Heart left ventricle (tissue), 16 donors: ENCODE data around the gene MTMR2. TPM values are rescaled to one million over a fixed set of nuclear protein-coding genes. Genes with fewer than 3 reads are reported as not detected.

Source experiments
- ATAC-seq, 4 donors: fragments of 200-7000 bp; cut with Tn5 transposase; one replicate each; pipeline ENCODE4 v1.9.1; 2020 to 2022; ENCODE audit warnings: moderate library complexity in 4 of 4, mild to moderate bottlenecking in 3 of 4, moderate number of reproducible peaks in 1 of 4
- DNase-seq, 5 donors: peaks; one replicate each; pipeline ENCODE4 v3.0.0-alpha.2; 2020
- H3K27ac ChIP-seq, 12 donors: fragments of 200-600 bp; sonication (generic) in 4 of 12; one replicate each; pipeline versions ENCODE4 v1.5.0 to v1.8.0; 2016 to 2022; ENCODE audit warnings: mild to moderate bottlenecking in 2 of 12
- H3K27me3 ChIP-seq, 9 donors: fragments of 200-600 bp; sonication (generic) in 2 of 9; one replicate each; pipeline versions ENCODE4 v1.5.1 to v1.8.0; 2016 to 2022; ENCODE audit warnings: mild to moderate bottlenecking in 3 of 9
- H3K36me3 ChIP-seq, 9 donors: fragments of 200-600 bp; sonication (generic) in 2 of 9; one replicate each; pipeline versions ENCODE4 v1.5.0 to v1.8.0; 2018 to 2022; ENCODE audit warnings: mild to moderate bottlenecking in 2 of 9
- H3K4me1 ChIP-seq, 12 donors: fragments of 200-600 bp; sonication (generic) in 4 of 12; one replicate each; pipeline versions ENCODE4 v1.5.0 to v1.8.0; 2016 to 2022; ENCODE audit warnings: mild to moderate bottlenecking in 3 of 12
- H3K4me3 ChIP-seq, 12 donors: fragments of 200-600 bp; sonication (generic) in 4 of 12; one replicate each; pipeline versions ENCODE4 v1.5.0 to v1.8.0; 2017 to 2022; ENCODE audit warnings: mild to moderate bottlenecking in 9 of 12, moderate library complexity in 4 of 12
- H3K9me3 ChIP-seq, 12 donors: fragments of 200-600 bp; sonication (generic) in 4 of 12; one replicate each; pipeline versions ENCODE4 v1.5.0 to v1.8.0; 2016 to 2022; ENCODE audit warnings: mild to moderate bottlenecking in 1 of 12
- CTCF ChIP-seq, 12 donors: fragments of 200-600 bp; sonication (generic) in 4 of 12; IDR thresholded peaks; one replicate each; pipeline versions ENCODE4 v1.5.0 to v1.8.0; 2018 to 2022; ENCODE audit warnings: antibody characterized with exemption in 12 of 12, mild to moderate bottlenecking in 5 of 12
- POLR2A ChIP-seq, 2 donors: fragments of 450-650 bp; IDR thresholded peaks; one replicate each; pipeline ENCODE4 v1.6.1; 2017; ENCODE audit warnings: antibody characterized with exemption in 2 of 2, mild to moderate bottlenecking in 2 of 2, moderate library complexity in 2 of 2
- WGBS, 4 donors: extraction: QIAGEN DNeasy Blood & Tissue Kit in 2 of 4; methylation state at CpG; one replicate each; pipeline versions ENCODE4 v1.1.5 to v1.1.7; 2013 to 2018; 5-methylcytosine and 5-hydroxymethylcytosine counted together
- intact Hi-C, 10 donors: fragments of 100-400 bp; cut with DNase I; formaldehyde crosslinking; loops; one replicate each; pipeline versions ENCODE4 v1.11.1 to v1.14.2; 2022
- polyA plus RNA-seq, 2 donors: library from polyadenylated mRNA; stranded (reverse); fragments of 200-250 nt; gene quantifications; one replicate each; pipeline ENCODE4 v1.2.3, GENCODE V29; 2013
- total RNA-seq, 9 donors: library from RNA; depleted of rRNA in 2 of 9; stranded (reverse); fragments of >200 nt in 2 of 9; fragmentation: NEBNext Ultra II Directional in 3 of 9; extraction: Animal tissue kit (Norgen Biotek cat#: 25700) in 3 of 9; gene quantifications; one replicate each; pipeline versions ENCODE4 v1.1.0 to v1.2.4, GENCODE V29; 2016 to 2023
- donor health status: ischemic (EF 13 %, LVEDD 7.1; RV severe dilation, severe dysfunction).
- donor health status: healthy with polysubstance abuse.
- donor health status: DM: no; HTN: yes; CAD: no.
- donor health status: DM: no; HTN: no; CAD: no.
- donor health status: ischemic (EF 25% LVEDD 6.9; RV normal size, moderate dysfunction).
- donor health status: ischemic (EF 25% LVEDD 5.7; RV mildly dilated, moderate dysfunction).
- donor health status: healthy.
- donor health status: DM: yes; HTN: yes; CAD: no.
- donor health status: ischemic (EF 35%, LVEDD 5.7; RV mildly dilated, moderate dysfunction).
- donor health status: nonischemic (EF 11% LVEDD 7.7; RV severe dilation, severe dysfunction).
- donor health status: DM: yes; HTN: yes; CAD: no.
- donor health status: PGD.
- donor health status: ischemic (EF 29% LVEDD 5.4; RV normal size, mild dysfunction).
- donor health status: nonischemic (EF 23%, LVEDD 6.1; RV moderate dilation, normal function).

Gene MTMR2
- total and polyA plus RNA-seq, 11 donors = 7.1 to 23.9 (median 18.6) TPM

GRCh38 chr11:95931916-95932315, 8.0 kb upstream of the MTMR2 start:
- WGBS, 4 donors = 74 to 88% (median 87%) methylated on average over 1 of the region's 1 CpG
- intact Hi-C loops = no loop called here
- Histone ChIP-seq H3K9me3 (peaks cover 0 to 36% (median 7%) of the 10 kb centered on the region in 12 donors), H3K27ac (no peak overlapping the region), H3K4me3 (no peak overlapping the region), H3K4me1 (no peaks in the 10 kb centered on the region), H3K36me3 (no peaks in the 10 kb centered on the region), H3K27me3 (no peaks in the 10 kb centered on the region)
- DNase-seq (no peak), ATAC-seq (no peak)
- no peak for TF ChIP-seq POLR2A (IDR thresholded peaks at IDR 0.05)
- TF ChIP-seq CTCF (IDR thresholded peaks at IDR 0.05) = no peak

- intact Hi-C loops = no loop called here
- no peak for DNase-seq
- no peaks in the 10 kb centered on the region for H3K36me3 ChIP-seq
- ATAC-seq = no peak
- H3K9me3 ChIP-seq = peaks cover 0 to 31% (median 7%) of the 10 kb centered on the region in 12 donors
- no peak for TF ChIP-seq POLR2A (IDR thresholded peaks at IDR 0.05)
- TF ChIP-seq CTCF (IDR thresholded peaks at IDR 0.05) = no peak
- no peaks in the 10 kb centered on the region for H3K27me3 ChIP-seq
- WGBS, 4 donors = 66 to 82% (median 76%) methylated on average over 1 of the region's 1 CpG
- no peak overlapping the region for H3K27ac ChIP-seq
- H3K4me3 ChIP-seq = no peak overlapping the region
- no peaks in the 10 kb centered on the region for H3K4me1 ChIP-seq
These were observed 7.0 kb upstream of the MTMR2 start for GRCh38 chr11:95930948-95931347.

GRCh38 chr11:95926726-95927125, 2.8 kb upstream of the MTMR2 start:
- TF ChIP-seq CTCF (IDR thresholded peaks at IDR 0.05) (no peak), POLR2A (IDR thresholded peaks at IDR 0.05) (no peak)
- Histone ChIP-seq H3K4me3 (no peak overlapping the region), H3K4me1 (peaks cover 0 to 27% (median 18%) of the 10 kb centered on the region in 12 donors), H3K9me3 (peaks cover 0 to 13% (median 5%) of the 10 kb centered on the region in 12 donors), H3K27ac (no peak overlapping the region), H3K36me3 (no peaks in the 10 kb centered on the region), H3K27me3 (no peaks in the 10 kb centered on the region)
- WGBS, 4 donors = 48 to 59% (median 51%) methylated on average over 1 of the region's 1 CpG
- ATAC-seq (no peak), DNase-seq (no peak)
- intact Hi-C loops = loop anchor here in 2 of 10 donors (10.0 kb wide), 2 partner anchors 82 to 92 kb away; no protein-coding TSS in a partner anchor

- intact Hi-C loops = loop anchor here in 2 of 10 donors (10.0 kb wide), 2 partner anchors 80 to 90 kb away; no protein-coding TSS in a partner anchor
- Histone ChIP-seq H3K9me3 (no peaks in the 10 kb centered on the region), H3K27me3 (no peaks in the 10 kb centered on the region), H3K4me3 (peak overlapping the region in 11 of 12 donors; percentile 68 to 93 (median 87)), H3K4me1 (peaks cover 0 to 40% (median 23%) of the 10 kb centered on the region in 12 donors), H3K36me3 (no peaks in the 10 kb centered on the region), H3K27ac (peak overlapping the region in 10 of 12 donors; percentile 93 to 98 (median 95))
- no peak for ATAC-seq
- DNase-seq = no peak
- 74 to 86% (median 78%) methylated on average over 5 of the region's 5 CpGs for WGBS, 4 donors
- TF ChIP-seq POLR2A (IDR thresholded peaks at IDR 0.05) (no peak), CTCF (IDR thresholded peaks at IDR 0.05) (no peak)
These were observed 1.1 kb upstream of the MTMR2 start for GRCh38 chr11:95925011-95925410.
